Left ventricle myocardium inferior (tissue), 1 donor: ENCODE data around the gene TXK. TPM values are rescaled to one million over a fixed set of nuclear protein-coding genes. Genes with fewer than 3 reads are reported as not detected.

Experiments
- DNase-seq: peaks from one replicate; pipeline ENCODE4 v3.0.0-alpha.2; 2020
- H3K27ac ChIP-seq: fragments of 200-600 bp; replicated peaks from 2 replicates; pipeline ENCODE4 v1.8.0; 2021
- H3K27me3 ChIP-seq: fragments of 200-600 bp; 2 replicates; pipeline ENCODE4 v1.8.0; 2021; ENCODE audit warnings: low read depth
- H3K36me3 ChIP-seq: fragments of 200-600 bp; 2 replicates; pipeline ENCODE4 v1.8.0; 2021
- H3K4me1 ChIP-seq: fragments of 200-600 bp; 2 replicates; pipeline ENCODE4 v1.8.0; 2021
- H3K4me3 ChIP-seq: fragments of 200-600 bp; 2 replicates; pipeline ENCODE4 v1.8.0; 2021; ENCODE audit warnings: mild to moderate bottlenecking, moderate library complexity
- H3K9me3 ChIP-seq: fragments of 200-600 bp; replicated peaks from 2 replicates; pipeline ENCODE4 v1.8.0; 2021
- intact Hi-C: fragments of 100-400 bp; cut with micrococcal nuclease; formaldehyde crosslinking; loops from one replicate; pipeline ENCODE4 v1.11.0; 2022
- total RNA-seq: library from RNA; stranded (reverse); fragmentation: NEBNext Ultra II Directional; extraction: Animal tissue kit (Norgen Biotek cat#: 25700); gene quantifications from one replicate; pipeline ENCODE4 v1.2.1, GENCODE V29; 2021
- TF ChIP-seq, protein P1 (sequence below): fragments of 200-600 bp; IDR thresholded peaks from 2 replicates; pipeline ENCODE4 v1.8.0; 2021; ENCODE audit warnings: antibody characterized with exemption, mild to moderate bottlenecking, borderline replicate concordance
- donor health status: DM: no; HTN: yes; CAD: no; lungs with severe emphysema.

TXK gene
- total RNA-seq, 1 donor from 2014 or later, result 0.71 TPM

DNA sequence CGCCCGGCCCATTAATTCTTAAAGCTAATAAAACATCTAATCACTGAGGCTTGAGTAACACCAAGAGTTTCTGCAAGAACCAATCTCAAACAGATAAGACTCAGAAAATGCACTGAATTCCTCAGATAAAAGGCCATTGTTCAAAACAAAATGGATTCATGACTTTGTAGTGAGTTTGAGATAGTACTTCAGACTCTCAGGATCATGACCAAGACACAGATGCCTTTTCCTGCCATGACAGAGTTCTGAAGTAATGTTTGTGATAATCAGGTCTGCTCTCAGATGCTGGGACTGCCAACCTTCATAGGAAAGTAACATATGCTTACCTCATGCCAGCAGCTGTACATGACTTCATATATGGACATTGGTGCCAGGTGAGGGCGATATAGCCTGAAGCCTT lies 62.9 kb downstream of the TXK start:
- Histone ChIP-seq H3K27me3 (no peaks in the 10 kb centered on the region), H3K9me3 (no peaks in the 10 kb centered on the region), H3K27ac (no peak overlapping the region), H3K36me3 (no peaks in the 10 kb centered on the region), H3K4me1 (no peaks in the 10 kb centered on the region), H3K4me3 (no peak overlapping the region)
- DNase-seq, result no peak
- TF ChIP-seq, protein P1, sequence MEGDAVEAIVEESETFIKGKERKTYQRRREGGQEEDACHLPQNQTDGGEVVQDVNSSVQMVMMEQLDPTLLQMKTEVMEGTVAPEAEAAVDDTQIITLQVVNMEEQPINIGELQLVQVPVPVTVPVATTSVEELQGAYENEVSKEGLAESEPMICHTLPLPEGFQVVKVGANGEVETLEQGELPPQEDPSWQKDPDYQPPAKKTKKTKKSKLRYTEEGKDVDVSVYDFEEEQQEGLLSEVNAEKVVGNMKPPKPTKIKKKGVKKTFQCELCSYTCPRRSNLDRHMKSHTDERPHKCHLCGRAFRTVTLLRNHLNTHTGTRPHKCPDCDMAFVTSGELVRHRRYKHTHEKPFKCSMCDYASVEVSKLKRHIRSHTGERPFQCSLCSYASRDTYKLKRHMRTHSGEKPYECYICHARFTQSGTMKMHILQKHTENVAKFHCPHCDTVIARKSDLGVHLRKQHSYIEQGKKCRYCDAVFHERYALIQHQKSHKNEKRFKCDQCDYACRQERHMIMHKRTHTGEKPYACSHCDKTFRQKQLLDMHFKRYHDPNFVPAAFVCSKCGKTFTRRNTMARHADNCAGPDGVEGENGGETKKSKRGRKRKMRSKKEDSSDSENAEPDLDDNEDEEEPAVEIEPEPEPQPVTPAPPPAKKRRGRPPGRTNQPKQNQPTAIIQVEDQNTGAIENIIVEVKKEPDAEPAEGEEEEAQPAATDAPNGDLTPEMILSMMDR, result no peak
- intact Hi-C loops, result no loop called here

DNA sequence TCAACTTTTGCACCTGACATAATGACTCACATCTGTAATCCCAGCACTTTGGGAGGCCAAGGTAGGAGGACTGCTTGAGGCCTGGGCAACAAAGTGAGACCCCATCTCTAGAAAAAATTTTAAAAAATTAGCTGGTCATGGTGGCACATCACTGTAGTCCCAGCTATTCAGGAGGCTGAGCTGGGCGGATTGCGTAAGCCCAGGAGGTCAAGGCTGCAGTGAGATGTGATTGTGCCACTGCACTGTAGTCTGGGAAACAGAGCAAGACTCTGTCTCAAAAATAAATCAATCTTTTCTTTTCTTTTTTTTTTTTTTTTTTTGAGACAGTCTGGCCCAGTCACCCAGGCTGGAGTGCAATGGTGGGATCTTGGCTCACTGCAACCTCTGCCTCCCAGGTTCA lies 65.0 kb downstream of the TXK start:
- Histone ChIP-seq H3K4me3 (no peak overlapping the region), H3K27ac (no peak overlapping the region), H3K36me3 (no peaks in the 10 kb centered on the region), H3K4me1 (no peaks in the 10 kb centered on the region), H3K9me3 (no peaks in the 10 kb centered on the region), H3K27me3 (no peaks in the 10 kb centered on the region)
- TF ChIP-seq, protein P1, result no peak
- intact Hi-C loops, result no loop called here
- no peak for DNase-seq

DNA sequence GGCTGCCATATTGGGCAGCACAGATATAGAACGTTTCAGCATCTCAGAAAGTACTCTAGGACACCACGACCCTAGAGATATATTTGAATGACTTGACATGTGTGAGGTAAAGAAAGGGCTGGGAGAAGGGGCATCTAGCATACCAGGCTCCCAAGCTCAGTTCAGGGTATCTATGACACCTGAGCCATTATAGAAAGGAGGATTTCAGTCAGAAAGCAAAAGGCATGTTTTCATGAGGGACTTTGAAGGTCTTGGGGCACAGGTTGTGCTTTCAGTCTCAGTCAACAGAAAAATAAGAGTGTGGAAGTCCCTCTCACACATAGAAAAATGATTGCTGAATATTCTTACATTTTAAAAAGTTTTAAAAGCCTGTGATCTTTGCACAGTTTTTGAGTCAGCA lies 65.9 kb downstream of the TXK start:
- H3K4me1 ChIP-seq, result no peaks in the 10 kb centered on the region
- H3K4me3 ChIP-seq, result no peak overlapping the region
- DNase-seq, result no peak
- H3K36me3 ChIP-seq, result no peaks in the 10 kb centered on the region
- intact Hi-C loops, result no loop called here
- no peaks in the 10 kb centered on the region for H3K27me3 ChIP-seq
- H3K9me3 ChIP-seq, result no peaks in the 10 kb centered on the region
- TF ChIP-seq, protein P1, result no peak
- no peak overlapping the region for H3K27ac ChIP-seq

DNA sequence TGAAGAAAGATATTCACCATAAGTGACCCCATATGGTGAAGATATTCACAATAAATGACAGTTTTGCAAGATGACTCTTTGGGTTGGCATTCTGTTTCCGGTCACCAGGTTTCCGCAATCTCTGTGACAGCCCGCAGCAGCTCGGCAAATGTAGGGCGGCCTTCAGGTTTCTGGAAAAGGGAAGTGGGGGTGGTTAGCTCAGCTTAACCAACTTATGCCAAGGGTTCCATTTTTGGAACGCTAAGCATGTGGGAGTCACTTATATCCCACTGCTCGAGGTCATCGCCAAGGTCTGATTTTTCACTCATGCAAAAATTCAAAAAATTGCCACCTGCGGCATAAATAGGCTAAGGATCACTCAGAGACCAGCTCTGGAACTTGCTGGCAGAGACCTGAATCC lies 66.5 kb downstream of the TXK start:
- H3K36me3 ChIP-seq, result no peaks in the 10 kb centered on the region
- no peaks in the 10 kb centered on the region for H3K27me3 ChIP-seq
- DNase-seq, result no peak
- intact Hi-C loops, result no loop called here
- H3K4me3 ChIP-seq, result no peak overlapping the region
- no peaks in the 10 kb centered on the region for H3K9me3 ChIP-seq
- H3K4me1 ChIP-seq, result no peaks in the 10 kb centered on the region
- TF ChIP-seq, protein P1, result no peak
- no peak overlapping the region for H3K27ac ChIP-seq

DNA sequence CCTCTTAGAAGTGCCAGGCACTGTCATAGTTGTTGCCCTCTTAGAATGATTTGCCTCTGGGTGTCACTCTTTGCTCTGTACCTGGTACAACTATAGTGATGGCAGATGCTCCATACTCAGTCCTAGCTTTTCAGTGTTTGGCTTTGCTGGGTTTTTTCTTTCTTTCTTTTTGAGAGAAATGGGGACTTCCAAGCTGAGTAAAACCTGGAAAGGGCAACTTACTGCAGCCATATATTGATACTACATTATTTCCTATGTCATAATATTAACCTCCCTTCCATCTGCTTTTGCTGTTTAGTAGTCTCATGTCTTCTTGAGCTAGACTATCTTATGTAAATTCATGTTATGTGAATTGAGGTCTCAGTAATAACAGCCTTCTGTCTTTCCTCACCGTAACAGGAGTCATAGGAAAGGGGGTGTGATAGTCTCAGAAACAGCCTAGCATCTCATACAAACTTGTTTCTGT lies 68.4 kb downstream of the TXK start:
- TF ChIP-seq, protein P1, result no peak
- H3K4me1 ChIP-seq, result no peaks in the 10 kb centered on the region
- intact Hi-C loops, result no loop called here
- no peaks in the 10 kb centered on the region for H3K27me3 ChIP-seq
- no peak overlapping the region for H3K4me3 ChIP-seq
- H3K9me3 ChIP-seq, result peaks cover 2% of the 10 kb centered on the region
- no peak for DNase-seq
- no peaks in the 10 kb centered on the region for H3K36me3 ChIP-seq
- no peak overlapping the region for H3K27ac ChIP-seq

DNA sequence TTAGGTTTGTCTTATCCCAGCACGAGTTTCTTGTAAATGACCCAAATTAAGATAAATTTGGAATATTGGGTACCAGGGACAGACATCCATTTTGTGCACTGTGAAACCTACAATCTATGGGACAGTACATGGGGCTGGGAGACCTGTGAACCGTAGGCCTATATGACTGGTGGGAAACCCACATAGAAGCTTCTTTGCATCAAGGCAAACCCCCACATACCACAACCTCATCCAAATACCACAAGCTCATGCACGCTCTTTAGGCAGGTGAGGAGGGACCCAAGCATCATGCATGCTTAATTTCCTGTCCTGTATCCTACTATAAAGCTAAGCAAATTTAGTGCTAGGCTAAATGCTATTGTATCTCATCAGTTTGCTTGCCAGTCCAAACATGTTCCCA lies 69.7 kb downstream of the TXK start:
- no peak for DNase-seq
- TF ChIP-seq, protein P1, result no peak
- Histone ChIP-seq H3K4me1 (no peaks in the 10 kb centered on the region), H3K36me3 (no peaks in the 10 kb centered on the region), H3K9me3 (peaks cover 5% of the 10 kb centered on the region), H3K27ac (no peak overlapping the region), H3K4me3 (no peak overlapping the region), H3K27me3 (no peaks in the 10 kb centered on the region)
- intact Hi-C loops, result no loop called here
